GM13977 (cell line): ENCODE measurements around the gene TNFRSF1A.

ENCODE experiments used
- DNase-seq: peaks from one replicate; pipeline ENCODE4 v3.0.0; 2012; ENCODE audit warnings: low spot score
- CTCF ChIP-seq: IDR thresholded peaks from 2 replicates; pipeline ENCODE4 v1.5.1; 2012; ENCODE audit warnings: mild to moderate bottlenecking, control low read depth; ENCODE audit not compliant: insufficient read depth; ENCODE audit errors: extremely low read depth, missing control alignments
- in situ Hi-C: fragments of 300-500 bp; cut with MboI; formaldehyde crosslinking; loops from one replicate; pipeline ENCODE4 v1.12.0; 2022; ENCODE audit warnings: low sequenced_read_pairs, low pct_unique_long_range_greater_than_20kb, mixed read lengths, inconsistent platforms; ENCODE audit not compliant: unreplicated experiment

Gene TNFRSF1A

GRCh38 chr12:6374786-6375160, 32.9 kb upstream of the TNFRSF1A start:
- TF ChIP-seq CTCF, result no peak
- DNase-seq, result no peak
- in situ Hi-C loops, result no loop called here

DNA sequence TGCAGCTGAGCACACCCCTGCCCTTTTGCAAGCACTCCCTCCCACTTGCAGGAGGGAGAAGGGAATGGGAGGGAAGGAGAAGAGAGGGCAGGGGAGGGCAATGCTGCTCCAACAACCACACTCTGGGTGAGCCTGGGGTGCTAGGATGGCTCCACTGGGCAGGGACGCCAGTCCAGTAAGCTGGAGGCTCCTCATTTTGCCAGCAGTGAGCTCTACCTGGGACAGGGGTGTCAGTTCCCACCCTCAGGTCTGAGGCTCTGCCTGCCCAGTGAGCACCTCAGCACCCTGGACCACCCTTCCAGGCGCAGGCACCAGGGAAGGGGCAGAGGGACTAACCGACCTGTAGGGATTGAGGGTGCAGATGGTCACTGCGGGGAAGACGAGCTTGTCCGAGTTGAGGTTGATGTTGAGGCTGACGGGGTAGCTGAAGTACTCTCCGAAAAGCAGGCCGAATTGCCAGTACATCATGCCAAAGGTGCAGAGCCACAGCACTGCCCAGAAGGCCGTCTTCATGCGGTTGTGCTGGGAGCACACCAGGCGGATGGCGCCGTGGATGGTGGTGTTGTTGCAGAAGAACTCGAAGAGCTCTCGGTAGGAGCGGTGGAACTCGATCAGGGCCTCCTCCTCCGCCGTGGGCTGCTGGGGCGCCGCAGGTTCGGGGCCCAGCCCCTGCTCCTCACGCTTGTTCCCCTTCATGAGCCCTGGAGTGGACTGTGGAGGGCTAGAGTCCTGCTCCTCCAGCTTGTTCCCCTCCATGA, 32.3 kb upstream of the TNFRSF1A start:
- TF ChIP-seq CTCF, result no peak
- in situ Hi-C loops, result no loop called here
- no peak for DNase-seq

- no peak for DNase-seq
- in situ Hi-C loops, result no loop called here
- no peak for TF ChIP-seq CTCF
These were observed 31.3 kb upstream of the TNFRSF1A start for GRCh38 chr12:6373022-6373787.

- TF ChIP-seq CTCF, result no peak
- no peak for DNase-seq
- in situ Hi-C loops, result no loop called here
These were observed 30.6 kb upstream of the TNFRSF1A start for GRCh38 chr12:6372403-6373003.

DNA sequence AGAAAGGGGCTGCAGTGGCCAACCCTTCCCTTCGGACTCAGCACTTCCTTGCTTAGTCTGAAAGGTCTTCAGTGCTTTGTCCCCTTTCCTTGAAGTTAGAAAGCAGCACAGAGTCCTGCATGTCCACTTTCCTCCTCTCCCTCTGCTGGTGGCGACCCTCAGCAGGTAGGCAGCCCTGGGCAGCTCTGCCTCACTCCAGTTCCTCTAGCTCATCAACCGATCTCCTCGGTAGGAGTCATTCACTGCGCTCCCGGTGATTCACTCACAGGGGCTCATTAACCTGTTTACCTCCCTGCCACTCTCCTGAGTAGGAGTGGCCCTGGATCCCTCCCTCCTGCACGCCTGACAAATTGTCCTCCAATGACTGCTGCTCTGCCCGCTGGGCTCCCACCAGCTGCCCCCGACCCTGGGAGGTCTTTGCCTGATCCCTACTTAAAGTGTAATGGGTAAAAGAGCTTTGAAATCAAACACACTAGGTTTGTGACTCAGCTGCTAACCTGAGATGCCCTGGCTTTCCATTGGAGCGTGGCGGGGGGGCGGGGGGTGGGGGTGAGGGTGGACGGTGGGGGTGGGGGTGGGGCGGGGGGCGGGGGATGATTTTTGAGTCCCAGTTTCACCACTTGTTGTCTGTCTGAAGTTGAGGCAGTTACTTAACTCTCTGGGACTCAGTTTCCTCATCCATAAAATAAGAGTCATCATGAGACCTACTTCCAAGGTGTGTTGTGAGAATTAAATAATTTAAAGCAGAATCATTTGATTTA, 29.3 kb upstream of the TNFRSF1A start:
- no peak for TF ChIP-seq CTCF
- in situ Hi-C loops, result no loop called here
- DNase-seq, result no peak

- TF ChIP-seq CTCF, result no peak
- no peak for DNase-seq
- in situ Hi-C loops, result no loop called here
These were observed 28.7 kb upstream of the TNFRSF1A start for GRCh38 chr12:6370576-6370935.
